Measurements from ENCODE around the gene E2F8.
"Not testable (repeated sequence)": the region's sequence is repeated elsewhere in the genome, so short reads cannot be mapped to it uniquely, and the experiment has no call there.

Gene E2F8

DNA sequence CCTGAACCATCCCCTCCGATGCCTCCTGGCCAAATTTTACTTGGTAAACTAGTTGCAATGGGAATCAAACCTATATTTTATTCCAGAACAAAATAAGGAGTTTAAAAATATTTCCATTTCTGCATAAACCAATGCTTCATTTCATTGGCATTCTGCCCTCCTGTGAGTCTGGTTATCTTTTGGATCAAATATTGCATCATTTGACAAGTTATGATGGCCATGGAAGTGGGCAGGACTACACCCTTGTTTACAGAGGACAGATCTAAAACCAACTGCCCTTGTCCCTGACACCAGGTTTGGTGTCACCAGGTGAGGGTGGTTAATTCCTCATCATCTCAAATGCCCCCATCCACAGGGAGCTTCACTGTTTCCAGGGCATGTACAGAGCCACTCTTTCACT, 28.2 kb upstream of the E2F8 start:
- TF ChIP-seq, protein P1, sequence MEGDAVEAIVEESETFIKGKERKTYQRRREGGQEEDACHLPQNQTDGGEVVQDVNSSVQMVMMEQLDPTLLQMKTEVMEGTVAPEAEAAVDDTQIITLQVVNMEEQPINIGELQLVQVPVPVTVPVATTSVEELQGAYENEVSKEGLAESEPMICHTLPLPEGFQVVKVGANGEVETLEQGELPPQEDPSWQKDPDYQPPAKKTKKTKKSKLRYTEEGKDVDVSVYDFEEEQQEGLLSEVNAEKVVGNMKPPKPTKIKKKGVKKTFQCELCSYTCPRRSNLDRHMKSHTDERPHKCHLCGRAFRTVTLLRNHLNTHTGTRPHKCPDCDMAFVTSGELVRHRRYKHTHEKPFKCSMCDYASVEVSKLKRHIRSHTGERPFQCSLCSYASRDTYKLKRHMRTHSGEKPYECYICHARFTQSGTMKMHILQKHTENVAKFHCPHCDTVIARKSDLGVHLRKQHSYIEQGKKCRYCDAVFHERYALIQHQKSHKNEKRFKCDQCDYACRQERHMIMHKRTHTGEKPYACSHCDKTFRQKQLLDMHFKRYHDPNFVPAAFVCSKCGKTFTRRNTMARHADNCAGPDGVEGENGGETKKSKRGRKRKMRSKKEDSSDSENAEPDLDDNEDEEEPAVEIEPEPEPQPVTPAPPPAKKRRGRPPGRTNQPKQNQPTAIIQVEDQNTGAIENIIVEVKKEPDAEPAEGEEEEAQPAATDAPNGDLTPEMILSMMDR (IDR thresholded peaks at IDR 0.05; ENCODE audit: insufficient read depth, low read length, missing control alignments), result no peak
- DNase-seq (ENCODE audit: low read depth, low spot score), result no peak
- POLR2A ChIA-PET, result no interaction called here
- no peak overlapping the region for H3K4me3 ChIP-seq (ENCODE audit: low read depth, low read length)
- CTCF ChIA-PET, result interaction anchor here (4.4 kb wide), 1 partner anchor 10 kb away, joined by 31 read pairs; no protein-coding TSS in a partner anchor

GRCh38 chr11:19267567-19267966, 26.8 kb upstream of the E2F8 start:
- no peak overlapping the region for H3K4me3 ChIP-seq (ENCODE audit: low read depth, low read length)
- POLR2A ChIA-PET, result no interaction called here
- TF ChIP-seq, protein P1 (IDR thresholded peaks at IDR 0.05; ENCODE audit: insufficient read depth, low read length, missing control alignments), result no peak
- DNase-seq (ENCODE audit: low read depth, low spot score), result no peak
- CTCF ChIA-PET, result interaction anchor here (1.0 to 1.9 kb wide), 2 partner anchors 10 to 286 kb away, joined by 3 to 9 read pairs; no protein-coding TSS in a partner anchor

DNA sequence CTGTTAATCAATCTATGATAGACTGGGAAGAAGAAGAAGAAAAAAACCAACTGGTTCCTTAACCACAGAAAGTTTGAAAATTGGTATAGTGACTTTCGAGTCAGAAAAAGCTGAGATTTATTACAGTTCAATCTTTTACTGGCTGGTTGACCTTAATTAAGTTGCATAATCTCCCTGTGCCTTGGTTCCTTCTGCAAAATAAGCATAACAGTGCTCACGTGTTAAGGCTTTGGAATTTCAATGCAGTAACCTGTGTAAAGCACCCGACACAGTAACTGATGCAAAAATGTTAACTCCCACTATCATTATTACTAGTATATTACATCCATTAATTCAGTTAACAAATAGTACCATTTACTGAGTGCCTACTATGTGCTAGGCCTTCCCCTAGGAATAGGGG, 22.6 kb upstream of the E2F8 start:
- ChIA-PET POLR2A (no interaction called here), CTCF (interaction anchor here (9.3 kb wide), 1 partner anchor 289 kb away, joined by 132 read pairs; no protein-coding TSS in a partner anchor)
- TF ChIP-seq, protein P1 (IDR thresholded peaks at IDR 0.05; ENCODE audit: insufficient read depth, low read length, missing control alignments), result no peak
- H3K4me3 ChIP-seq (ENCODE audit: low read depth, low read length), result no peak overlapping the region
- DNase-seq (ENCODE audit: low read depth, low spot score), result no peak

DNA sequence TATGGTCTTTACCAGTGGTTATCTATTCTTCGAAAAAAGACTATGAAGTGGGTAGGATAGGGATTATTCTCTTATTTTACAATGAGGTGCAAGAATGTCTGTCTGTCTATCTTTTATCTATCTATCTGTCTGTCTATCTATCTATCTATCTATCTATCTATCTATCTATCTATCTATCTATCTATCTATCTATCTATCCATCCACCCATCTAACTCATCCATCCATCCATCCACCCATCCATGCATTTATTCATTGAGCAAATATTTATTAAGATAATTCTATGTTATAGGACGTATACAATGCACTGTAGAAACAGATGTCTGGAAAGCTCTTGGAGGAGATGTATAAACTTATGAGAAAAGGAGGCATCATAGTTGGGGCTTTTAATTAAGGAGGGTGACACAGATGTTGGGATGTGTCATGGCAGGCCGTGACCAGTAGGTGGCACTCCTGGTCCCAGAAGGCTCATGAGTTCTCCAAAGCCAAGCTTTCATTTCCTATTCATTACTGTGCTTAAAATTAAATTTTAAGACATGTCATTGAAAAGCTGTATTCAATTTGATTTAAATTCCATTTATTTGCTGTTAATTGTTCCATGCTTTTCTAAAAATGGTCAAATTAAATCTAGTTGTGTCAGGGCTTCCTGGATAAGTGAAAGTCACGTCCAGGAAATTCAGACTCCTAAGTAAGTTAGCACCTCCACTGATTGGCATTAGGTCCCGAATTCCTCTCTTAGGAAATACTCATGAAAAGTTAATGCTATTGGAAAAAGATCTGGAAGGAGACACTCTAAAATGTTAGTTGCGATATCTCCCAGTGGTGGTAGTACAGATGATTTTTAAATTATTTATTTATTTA, 19.0 kb upstream of the E2F8 start:
- CTCF ChIA-PET, result interaction anchor here (0.6 to 9.3 kb wide), 42 partner anchors 8 to 479 kb away, joined by 3 to 132 read pairs (median 5); partner anchors contain the start of gene E2F8
- TF ChIP-seq, protein P1 (IDR thresholded peaks at IDR 0.05; ENCODE audit: insufficient read depth, low read length, missing control alignments), result peak; percentile 84
- POLR2A ChIA-PET, result no interaction called here
- no peak overlapping the region for H3K4me3 ChIP-seq (ENCODE audit: low read depth, low read length)
- no peak for DNase-seq (ENCODE audit: low read depth, low spot score)

DNA sequence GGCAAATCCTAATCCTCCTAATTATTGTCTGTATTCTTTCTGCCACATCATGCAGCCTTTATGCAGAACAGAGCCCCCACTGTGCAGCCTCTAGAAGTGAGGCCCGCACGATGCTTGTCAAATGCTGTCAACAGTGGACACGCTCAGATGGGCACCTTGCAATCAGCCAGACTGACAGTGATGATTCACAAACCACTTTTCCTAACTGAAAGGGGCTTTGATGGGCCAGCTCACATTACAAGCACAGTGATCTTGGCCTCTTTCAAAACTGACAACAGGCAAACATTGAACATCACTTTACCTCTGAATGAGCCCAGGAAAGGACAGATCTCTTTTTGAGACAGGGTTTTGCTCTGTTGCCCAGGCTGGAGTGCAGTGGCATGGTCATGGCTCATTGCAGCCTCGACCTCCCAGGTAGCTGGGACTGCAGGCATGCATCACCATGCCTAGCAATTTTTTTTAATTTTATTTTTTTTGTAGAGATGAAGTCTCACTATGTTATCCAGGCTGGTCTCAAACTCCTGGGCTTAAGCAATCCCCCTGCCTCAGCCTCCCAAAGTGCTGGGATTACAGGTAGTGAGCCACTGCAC, 18.0 kb upstream of the E2F8 start:
- DNase-seq (ENCODE audit: low read depth, low spot score), result no peak
- TF ChIP-seq, protein P1 (IDR thresholded peaks at IDR 0.05; ENCODE audit: insufficient read depth, low read length, missing control alignments), result no peak
- POLR2A ChIA-PET, result no interaction called here
- no peak overlapping the region for H3K4me3 ChIP-seq (ENCODE audit: low read depth, low read length)
- CTCF ChIA-PET, result interaction anchor here (0.8 to 9.3 kb wide), 21 partner anchors 10 to 301 kb away, joined by 3 to 132 read pairs (median 9); partner anchors contain the start of gene E2F8

DNA sequence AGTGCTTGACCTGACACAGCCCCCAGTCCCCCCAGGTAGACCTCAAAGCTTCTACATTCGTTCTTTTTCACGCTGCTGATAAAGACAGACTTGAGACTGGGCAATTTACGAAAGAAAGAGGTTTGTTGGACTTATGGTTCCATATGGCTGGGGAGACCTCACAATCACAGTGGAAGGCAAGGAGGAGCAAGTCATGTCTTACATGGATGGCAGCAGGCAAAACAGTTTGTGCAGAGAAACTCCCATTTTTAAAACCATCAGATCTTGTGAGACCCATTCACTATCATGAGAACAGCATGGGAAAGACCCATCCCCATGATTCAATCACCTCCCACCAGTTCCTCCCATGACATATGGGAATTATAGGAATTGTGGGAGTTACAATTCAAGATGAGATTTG, 13.7 kb upstream of the E2F8 start:
- DNase-seq (ENCODE audit: low read depth, low spot score); POLR2A ChIA-PET; H3K4me3 ChIP-seq (ENCODE audit: low read depth, low read length): not testable (repeated sequence)
- CTCF ChIA-PET, result interaction anchor here (0.5 to 4.0 kb wide), 5 partner anchors 8 to 1225 kb away, joined by 3 to 17 read pairs (median 4); no protein-coding TSS in a partner anchor

Data from AG04449 (cell line).